ENCODE results near the gene AGBL5. TPM values are rescaled to one million over a fixed set of nuclear protein-coding genes. Genes with fewer than 3 reads are reported as not detected.
"Not testable (repeated sequence)": the region's sequence is repeated elsewhere in the genome, so short reads cannot be mapped to it uniquely, and the experiment has no call there.

Gene AGBL5
- total RNA-seq, 1 donor from 2014 or later, result 9.9 TPM

- intact Hi-C loops (cut with DNase I), result loop anchor here (2.0 to 5.0 kb wide), 2 partner anchors 21 to 39 kb away; partner anchors contain the start of genes AGBL5 and TMEM214
- DNase-seq (ENCODE audit: missing footprints), result peak; percentile 98
- peak; percentile 96 for ATAC-seq
Measured at GRCh38 chr2:27071277-27071989, 20.0 kb downstream of the AGBL5 start, which contains the start of gene OST4. Gene OST4, minus strand, starts transcription at chr2:27071654.

GRCh38 chr2:27071990-27072830 is 20.7 kb downstream of the AGBL5 start:
- ATAC-seq, result peak; percentile 58
- DNase-seq (ENCODE audit: missing footprints), result peak; percentile 84
- intact Hi-C loops (cut with DNase I), result loop anchor here (2.0 to 5.0 kb wide), 2 partner anchors 21 to 40 kb away; partner anchors contain the start of genes AGBL5 and TMEM214

- ATAC-seq (no peak), DNase-seq (ENCODE audit: missing footprints) (no peak)
- intact Hi-C loops (cut with DNase I), result loop anchor here (5.0 kb wide), 1 partner anchor 41 kb away; the partner anchor contains the start of gene TMEM214
Measured at GRCh38 chr2:27072920-27073319, 21.5 kb downstream of the AGBL5 start.

- ATAC-seq (no peak), DNase-seq (ENCODE audit: missing footprints) (no peak)
- intact Hi-C loops (cut with DNase I), result loop anchor here (5.0 kb wide), 1 partner anchor 41 kb away; the partner anchor contains the start of gene TMEM214
Measured at GRCh38 chr2:27073782-27074181, 22.3 kb downstream of the AGBL5 start.

- DNase-seq (ENCODE audit: missing footprints), result peak; percentile 84
- no peak for ATAC-seq
- intact Hi-C loops (cut with DNase I), result loop anchor here (5.0 kb wide), 1 partner anchor 43 kb away; the partner anchor contains the start of gene TMEM214
Measured at GRCh38 chr2:27074738-27075565, 23.5 kb downstream of the AGBL5 start.

GRCh38 chr2:27075566-27075871 is 24.1 kb downstream of the AGBL5 start:
- intact Hi-C loops (cut with DNase I); ATAC-seq; DNase-seq (ENCODE audit: missing footprints): not testable (repeated sequence)

GRCh38 chr2:27076323-27076722 is 24.9 kb downstream of the AGBL5 start:
- intact Hi-C loops (cut with DNase I), result no loop called here
- no peak for DNase-seq (ENCODE audit: missing footprints)
- ATAC-seq, result no peak

- intact Hi-C loops (cut with DNase I), result no loop called here
- no peak for ATAC-seq
- DNase-seq (ENCODE audit: missing footprints), result no peak
Measured at GRCh38 chr2:27077231-27077630, 25.8 kb downstream of the AGBL5 start.

GRCh38 chr2:27078267-27079194 is 27.1 kb downstream of the AGBL5 start, which contains the start of gene EMILIN1:
Gene EMILIN1, plus strand, starts transcription at chr2:27078615. Its CDS starts 451 bp downstream, at chr2:27079066.
- ATAC-seq (peak; percentile 80), DNase-seq (ENCODE audit: missing footprints) (peak; percentile 91)
- intact Hi-C loops (cut with DNase I), result no loop called here

GRCh38 chr2:27079233-27080139 is 28.0 kb downstream of the AGBL5 start:
- intact Hi-C loops (cut with DNase I), result no loop called here
- no peak for DNase-seq (ENCODE audit: missing footprints)

GRCh38 chr2:27080140-27080469 is 28.6 kb downstream of the AGBL5 start:
- intact Hi-C loops (cut with DNase I), result no loop called here
- ATAC-seq (no peak), DNase-seq (ENCODE audit: missing footprints) (no peak)

More at GRCh38 chr2:27079233-27080139, 28.0 kb downstream of the AGBL5 start:
- ATAC-seq, result no peak

- DNase-seq (ENCODE audit: missing footprints) (no peak), ATAC-seq (no peak)
- intact Hi-C loops (cut with DNase I), result no loop called here
Measured at GRCh38 chr2:27080603-27080936, 29.1 kb downstream of the AGBL5 start.

GRCh38 chr2:27081984-27082772 is 30.7 kb downstream of the AGBL5 start:
- ATAC-seq (no peak), DNase-seq (ENCODE audit: missing footprints) (no peak)
- intact Hi-C loops (cut with DNase I), result no loop called here

GRCh38 chr2:27082773-27083409 is 31.4 kb downstream of the AGBL5 start:
- no peak for DNase-seq (ENCODE audit: missing footprints)
- no peak for ATAC-seq

GRCh38 chr2:27083410-27084296 is 32.2 kb downstream of the AGBL5 start:
- intact Hi-C loops (cut with DNase I), result no loop called here
- no peak for ATAC-seq
- no peak for DNase-seq (ENCODE audit: missing footprints)

More at GRCh38 chr2:27082773-27083409, 31.4 kb downstream of the AGBL5 start:
- intact Hi-C loops (cut with DNase I), result no loop called here
